ENCODE measurements around the gene DDRGK1. TPM values are rescaled to one million over a fixed set of nuclear protein-coding genes. Genes with fewer than 3 reads are reported as not detected.

DDRGK1 gene
- total RNA-seq, 1 experiment from 2014 or later: 22.0 TPM

GRCh38 chr20:3175270-3175669, 29.2 kb downstream of the DDRGK1 start:
- H3K9me3 ChIP-seq (ENCODE audit: low read length): no peaks in the 10 kb centered on the region
- no peak overlapping the region for H3K4me2 ChIP-seq (ENCODE audit: low read depth, low read length, poor library complexity, severe bottlenecking)
- H3K27ac ChIP-seq (ENCODE audit: low read length): no peak overlapping the region
- no peak for DNase-seq
- H3K9me2 ChIP-seq (replicated peaks; ENCODE audit: insufficient read depth, low read length): no peaks in the 10 kb centered on the region
- H3K4me1 ChIP-seq (ENCODE audit: low read length): peaks cover 9% of the 10 kb centered on the region
- no peaks in the 10 kb centered on the region for H3K27me3 ChIP-seq (ENCODE audit: low read length)
- H3K79me2 ChIP-seq (ENCODE audit: low read length): no peaks in the 10 kb centered on the region
- peaks cover 3% of the 10 kb centered on the region; the same call in 1 of the 2 replicates for H4K20me1 ChIP-seq (ENCODE audit: insufficient read depth, low read depth, low read length)
- H3K9ac ChIP-seq (ENCODE audit: low read length): no peak overlapping the region
- no peak overlapping the region for H2AFZ ChIP-seq (ENCODE audit: low read length)
- H3K4me3 ChIP-seq (ENCODE audit: low read length): no peak overlapping the region
- H3K36me3 ChIP-seq (ENCODE audit: insufficient read depth, low read length): no peaks in the 10 kb centered on the region

DNA sequence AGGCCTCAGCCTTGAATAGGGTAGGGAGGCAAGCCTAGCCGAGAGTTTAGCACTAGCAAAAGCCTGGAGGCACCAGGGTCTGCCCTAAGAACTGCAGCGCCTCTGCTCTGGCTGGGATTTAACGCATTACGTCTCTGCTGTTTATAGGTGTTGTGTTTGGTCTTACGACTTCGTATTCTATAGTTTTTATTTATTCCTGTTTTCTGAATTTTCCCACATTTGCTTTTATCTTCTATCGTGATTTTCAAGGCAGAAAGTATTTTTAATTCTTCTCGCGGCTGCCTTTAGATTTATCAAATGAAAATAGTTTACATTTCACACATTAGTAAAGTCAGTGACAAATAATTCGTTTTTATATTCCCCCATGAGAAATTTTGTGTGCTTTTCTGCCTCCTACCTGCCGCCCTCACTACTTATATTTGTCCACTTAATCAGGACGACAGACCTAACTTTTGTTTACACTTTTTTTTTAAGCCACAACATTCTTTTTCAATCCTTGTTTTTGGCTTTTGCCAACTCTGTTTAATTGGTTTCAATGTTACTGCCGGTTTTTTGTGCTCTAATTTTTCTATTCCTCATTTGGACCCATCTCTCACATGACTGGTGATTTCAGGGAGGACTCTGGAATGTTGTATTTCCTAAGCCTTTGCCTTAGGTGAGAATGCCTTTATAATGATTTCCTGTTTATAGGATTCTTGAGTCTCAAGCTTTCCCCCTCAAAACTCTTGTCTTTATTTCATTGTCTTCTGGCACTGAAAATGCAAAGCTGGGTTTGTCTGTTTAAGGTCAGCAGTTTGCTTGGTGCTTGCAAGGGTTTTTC, 29.8 kb downstream of the DDRGK1 start:
- no peak overlapping the region for H2AFZ ChIP-seq (ENCODE audit: low read length)
- peaks cover 9% of the 10 kb centered on the region for H3K4me1 ChIP-seq (ENCODE audit: low read length)
- H3K9me2 ChIP-seq (replicated peaks; ENCODE audit: insufficient read depth, low read length): no peaks in the 10 kb centered on the region
- no peaks in the 10 kb centered on the region for H3K27me3 ChIP-seq (ENCODE audit: low read length)
- H3K9me3 ChIP-seq (ENCODE audit: low read length): no peaks in the 10 kb centered on the region
- no peaks in the 10 kb centered on the region for H3K36me3 ChIP-seq (ENCODE audit: insufficient read depth, low read length)
- H3K9ac ChIP-seq (ENCODE audit: low read length): no peak overlapping the region
- H4K20me1 ChIP-seq (ENCODE audit: insufficient read depth, low read depth, low read length): peaks cover 3% of the 10 kb centered on the region; the same call in 1 of the 2 replicates
- no peaks in the 10 kb centered on the region for H3K79me2 ChIP-seq (ENCODE audit: low read length)
- no peak overlapping the region for H3K4me2 ChIP-seq (ENCODE audit: low read depth, low read length, poor library complexity, severe bottlenecking)
- H3K27ac ChIP-seq (ENCODE audit: low read length): no peak overlapping the region
- no peak for DNase-seq
- H3K4me3 ChIP-seq (ENCODE audit: low read length): no peak overlapping the region

GRCh38 chr20:3173610-3174441, 30.7 kb downstream of the DDRGK1 start:
- H3K4me3 ChIP-seq (ENCODE audit: low read length): peak overlapping the region; percentile 97; the same call in 1 of the 2 replicates
- H3K9ac ChIP-seq (ENCODE audit: low read length): peak overlapping the region; percentile 92; the same call in 1 of the 2 replicates
- H4K20me1 ChIP-seq (ENCODE audit: insufficient read depth, low read depth, low read length): peaks cover 3% of the 10 kb centered on the region; the same call in 1 of the 2 replicates
- no peak overlapping the region for H2AFZ ChIP-seq (ENCODE audit: low read length)
- H3K9me3 ChIP-seq (ENCODE audit: low read length): no peaks in the 10 kb centered on the region
- no peaks in the 10 kb centered on the region for H3K27me3 ChIP-seq (ENCODE audit: low read length)
- peaks cover 9% of the 10 kb centered on the region for H3K4me1 ChIP-seq (ENCODE audit: low read length)
- peak; percentile 95 for DNase-seq
- no peak overlapping the region for H3K27ac ChIP-seq (ENCODE audit: low read length)
- H3K9me2 ChIP-seq (replicated peaks; ENCODE audit: insufficient read depth, low read length): no peaks in the 10 kb centered on the region
- H3K4me2 ChIP-seq (ENCODE audit: low read depth, low read length, poor library complexity, severe bottlenecking): peak overlapping the region; percentile 97
- H3K79me2 ChIP-seq (ENCODE audit: low read length): no peaks in the 10 kb centered on the region
- no peaks in the 10 kb centered on the region for H3K36me3 ChIP-seq (ENCODE audit: insufficient read depth, low read length)

DNA sequence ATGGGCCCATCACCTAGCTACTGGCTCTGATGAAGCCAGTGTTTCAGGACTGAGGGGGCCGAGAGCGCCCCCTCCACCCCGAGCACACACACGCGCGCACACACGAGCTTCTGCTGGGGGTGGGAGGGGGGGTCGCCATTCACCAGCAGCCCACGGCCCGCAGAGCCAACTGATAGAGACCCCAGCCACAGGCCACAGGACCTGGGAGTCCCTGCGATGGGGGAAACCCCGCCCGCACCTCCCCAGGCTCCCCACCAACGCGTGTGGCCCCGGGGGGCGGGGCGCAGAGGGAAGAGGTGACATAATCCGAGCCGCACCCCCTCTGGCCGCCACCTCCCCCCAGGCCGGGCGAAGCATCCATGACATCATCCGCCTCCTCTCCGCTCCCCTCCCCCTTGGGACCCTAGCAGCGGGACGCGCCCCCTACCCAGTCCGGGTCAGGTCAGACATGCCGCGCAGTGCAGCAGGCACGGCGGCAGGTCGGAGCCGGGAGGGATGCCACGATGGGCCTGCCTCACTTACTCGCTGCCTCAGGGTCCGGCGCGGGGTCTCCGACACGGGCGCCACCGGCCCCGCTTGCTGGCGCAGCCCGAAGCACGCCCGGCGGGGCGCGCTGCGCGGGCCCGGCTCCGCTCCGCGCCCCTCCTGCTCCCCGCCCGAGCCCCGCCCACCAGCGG, 31.4 kb downstream of the DDRGK1 start, which contains the start of gene LZTS3:
Gene LZTS3 (minus strand): TSS at position 617 of the 677 bp plus-strand sequence. CDS start 6,386 bp downstream, outside the sequence.
- Histone ChIP-seq H3K4me1 (ENCODE audit: low read length) (peaks cover 9% of the 10 kb centered on the region), H3K4me3 (ENCODE audit: low read length) (peak within 1 kb of the TSS; percentile 97), H3K9me2 (replicated peaks; ENCODE audit: insufficient read depth, low read length) (no peaks in the 10 kb centered on the region), H3K27ac (ENCODE audit: low read length) (no peak within 1 kb of the TSS), H3K27me3 (ENCODE audit: low read length) (no peaks in the 10 kb centered on the region), H3K79me2 (ENCODE audit: low read length) (no peaks in the 10 kb centered on the region), H3K4me2 (ENCODE audit: low read depth, low read length, poor library complexity, severe bottlenecking) (peak within 1 kb of the TSS; percentile 97), H3K9ac (ENCODE audit: low read length) (peak within 1 kb of the TSS; percentile 92), H4K20me1 (ENCODE audit: insufficient read depth, low read depth, low read length) (peaks cover 3% of the 10 kb centered on the region; the same call in 1 of the 2 replicates), H2AFZ (ENCODE audit: low read length) (peak within 1 kb of the TSS; percentile 99; the same call in 1 of the 2 replicates), H3K36me3 (ENCODE audit: insufficient read depth, low read length) (no peaks in the 10 kb centered on the region), H3K9me3 (ENCODE audit: low read length) (no peaks in the 10 kb centered on the region)
- DNase-seq: peak; percentile 90

- Histone ChIP-seq H3K4me3 (ENCODE audit: low read length) (peak overlapping the region; percentile 97), H4K20me1 (ENCODE audit: insufficient read depth, low read depth, low read length) (peaks cover 3% of the 10 kb centered on the region; the same call in 1 of the 2 replicates), H3K9me2 (replicated peaks; ENCODE audit: insufficient read depth, low read length) (no peaks in the 10 kb centered on the region), H3K79me2 (ENCODE audit: low read length) (no peaks in the 10 kb centered on the region), H3K4me1 (ENCODE audit: low read length) (peaks cover 9% of the 10 kb centered on the region), H3K9ac (ENCODE audit: low read length) (peak overlapping the region; percentile 92), H3K9me3 (ENCODE audit: low read length) (no peaks in the 10 kb centered on the region), H3K27me3 (ENCODE audit: low read length) (no peaks in the 10 kb centered on the region), H3K36me3 (ENCODE audit: insufficient read depth, low read length) (no peaks in the 10 kb centered on the region), H3K4me2 (ENCODE audit: low read depth, low read length, poor library complexity, severe bottlenecking) (peak overlapping the region; percentile 97), H2AFZ (ENCODE audit: low read length) (no peak overlapping the region), H3K27ac (ENCODE audit: low read length) (no peak overlapping the region)
- no peak for DNase-seq
These were observed 32.2 kb downstream of the DDRGK1 start for GRCh38 chr20:3172126-3172932.

- Histone ChIP-seq H3K9me3 (ENCODE audit: low read length) (no peaks in the 10 kb centered on the region), H2AFZ (ENCODE audit: low read length) (no peak overlapping the region), H3K9ac (ENCODE audit: low read length) (no peak overlapping the region), H3K4me1 (ENCODE audit: low read length) (peaks cover 9% of the 10 kb centered on the region), H3K79me2 (ENCODE audit: low read length) (no peaks in the 10 kb centered on the region), H3K27ac (ENCODE audit: low read length) (no peak overlapping the region), H3K27me3 (ENCODE audit: low read length) (no peaks in the 10 kb centered on the region), H3K4me2 (ENCODE audit: low read depth, low read length, poor library complexity, severe bottlenecking) (no peak overlapping the region), H3K4me3 (ENCODE audit: low read length) (no peak overlapping the region), H3K36me3 (ENCODE audit: insufficient read depth, low read length) (no peaks in the 10 kb centered on the region), H4K20me1 (ENCODE audit: insufficient read depth, low read depth, low read length) (peaks cover 3% of the 10 kb centered on the region; the same call in 1 of the 2 replicates), H3K9me2 (replicated peaks; ENCODE audit: insufficient read depth, low read length) (no peaks in the 10 kb centered on the region)
- no peak for DNase-seq
These were observed 32.9 kb downstream of the DDRGK1 start for GRCh38 chr20:3171391-3172125.
